K562 (cell line): ENCODE measurements around the gene NAV2. TPM values are rescaled to one million over a fixed set of nuclear protein-coding genes. Genes with fewer than 3 reads are reported as not detected.

Experiments
- CBX5 ChIP-seq: IDR thresholded peaks from 2 replicates; pipeline ENCODE4 v1.6.1; 2014; ENCODE audit warnings: low read depth, borderline replicate concordance
- CREB1 ChIP-seq, 2 experiments: sonication (generic) in 1 of 2; formaldehyde crosslinking in 1 of 2; IDR thresholded peaks; 2 replicates each; pipeline versions ENCODE4 v1.6.1 to v1.8.0; 2012 to 2022; ENCODE audit warnings: inconsistent platforms in 1 of 2, mild to moderate bottlenecking in 1 of 2, missing genetic modification reagents in 1 of 2, moderate library complexity in 1 of 2
- E2F6 ChIP-seq, 2 experiments: IDR thresholded peaks; 2 replicates each; pipeline ENCODE4 v1.6.1; 2011; ENCODE audit warnings: borderline replicate concordance in 1 of 2, control low read depth in 1 of 2, low read depth in 1 of 2, low read length in 1 of 2, mild to moderate bottlenecking in 1 of 2, mixed read lengths in 1 of 2, moderate library complexity in 1 of 2; ENCODE audit not compliant: insufficient read depth in 1 of 2, insufficient read length in 1 of 2, poor library complexity in 1 of 2, severe bottlenecking in 1 of 2; ENCODE audit errors: extremely low read depth in 1 of 2
- KDM1A ChIP-seq, 2 experiments: fragments of 450-650 bp; IDR thresholded peaks; 2 replicates each; pipeline ENCODE4 v1.6.1; 2016; ENCODE audit warnings: mild to moderate bottlenecking in 2 of 2
- LCOR ChIP-seq: sonication (generic); formaldehyde crosslinking; IDR thresholded peaks from 2 replicates; pipeline ENCODE4 v1.8.0; 2022; ENCODE audit warnings: mild to moderate bottlenecking, missing genetic modification reagents
- MAFG ChIP-seq: fragments of 450-650 bp; conservative IDR thresholded peaks from 2 replicates; pipeline ENCODE4 v1.6.1; 2016; ENCODE audit warnings: missing genetic modification characterization, missing compliant biosample characterization
- NCOA1 ChIP-seq: fragments of 450-650 bp; IDR thresholded peaks from 2 replicates; pipeline ENCODE4 v1.6.1; 2016; ENCODE audit warnings: low read depth
- NR3C1 ChIP-seq: sonication (generic); formaldehyde crosslinking; IDR thresholded peaks from 2 replicates; pipeline ENCODE4 v1.8.1; 2022; ENCODE audit warnings: missing genetic modification reagents
- PHF8 ChIP-seq: fragments of 200-600 bp; sonication (generic); IDR thresholded peaks from 2 replicates; pipeline ENCODE4 v1.6.1; 2012; ENCODE audit warnings: mixed run types, mild to moderate bottlenecking, inconsistent platforms, low read length, moderate library complexity, borderline replicate concordance
- PPARD ChIP-seq: fragments of 250-450 bp; sonication (Bioruptor Pico); IDR thresholded peaks from 2 replicates; pipeline ENCODE4 v1.8.0; 2022; ENCODE audit warnings: inconsistent platforms, mild to moderate bottlenecking, moderate library complexity
- SMAD2 ChIP-seq: fragments of 150-350 bp; IDR thresholded peaks from 2 replicates; pipeline ENCODE4 v1.6.1; 2014; ENCODE audit warnings: low read depth, mild to moderate bottlenecking, low read length
- SMAD4 ChIP-seq: fragments of 250-450 bp; sonication (Bioruptor Pico); conservative IDR thresholded peaks from 2 replicates; pipeline ENCODE4 v1.8.0; 2021; ENCODE audit warnings: inconsistent platforms, mild to moderate bottlenecking, moderate library complexity
- UBTF ChIP-seq, 2 experiments: IDR thresholded peaks; 2 replicates each; pipeline ENCODE4 v1.6.1; 2012; ENCODE audit warnings: improper control_type of control experiment in 2 of 2, low read depth in 2 of 2, low read length in 2 of 2, borderline replicate concordance in 1 of 2
- ZFP30 ChIP-seq: fragments of 250-450 bp; sonication (Bioruptor Pico); IDR thresholded peaks from 2 replicates; pipeline ENCODE4 v1.8.0; 2022; ENCODE audit warnings: moderate library complexity, mild to moderate bottlenecking, inconsistent platforms, borderline replicate concordance
- ZNF764 ChIP-seq: fragments of 250-450 bp; sonication (Bioruptor Pico); IDR thresholded peaks from 2 replicates; pipeline ENCODE4 v1.4.0; 2020; ENCODE audit warnings: low read depth, mild to moderate bottlenecking, moderate library complexity
- polyA plus RNA-seq, 8 experiments: library from polyadenylated mRNA; depleted of rRNA in 4 of 8; stranded (reverse) in 5 of 8; unstranded in 3 of 8; fragments of >200 nt; fragmentation: Nextera tagmentation in 2 of 8; fragmentation: Illumina TruSeq in 1 of 8; extraction: Ambion mirVana in 2 of 8; extraction: Trizol in 1 of 8; gene quantifications; 2 replicates each; pipeline versions ENCODE4 v1.2.1 to v1.2.3, GENCODE V29; 2011 to 2014; ENCODE audit warnings: inconsistent platforms in 1 of 8, missing spikeins in 1 of 8
- total RNA-seq, 7 experiments: library from RNA; depleted of rRNA in 6 of 7; stranded (reverse); fragments of >200 nt in 6 of 7; fragmentation: Illumina TruSeq in 2 of 7; extraction: Trizol in 2 of 7; gene quantifications; 2 replicates each; pipeline versions ENCODE4 v1.2.1 to v1.2.3, GENCODE V29; 2011 to 2021; ENCODE audit warnings: low replicate concordance in 1 of 7

Gene NAV2
- total and polyA plus RNA-seq, 9 of the 15 experiments (the other 6 are each of a cell fraction or from before 2014, with no cell fraction given), result 0.03 to 0.35 (median 0.05) TPM

- TF ChIP-seq CREB1 (IDR thresholded peaks at IDR 0.05), result peak; percentile 27; the same call in 1 of the 2 replicates
- no peak for TF ChIP-seq CREB1 (CRISPR knock-in tag; IDR thresholded peaks at IDR 0.05)
- TF ChIP-seq ZFP30 (CRISPR knock-in tag), result no peak
- 0 out of 2 replicates have a peak, but pooled peaks have one; percentile 33 for TF ChIP-seq CBX5
- peak; percentile 55; the same call in 1 of the 2 replicates for TF ChIP-seq NCOA1
- 0 out of 2 replicates have a peak, but pooled peaks have one; percentile 29 for TF ChIP-seq LCOR (CRISPR knock-in tag)
- TF ChIP-seq E2F6 (IDR thresholded peaks at IDR 0.05; ENCODE audit: borderline replicate concordance in 1 of 2, extremely low read depth in 1 of 2, insufficient read depth in 1 of 2, insufficient read length in 1 of 2, low read depth in 1 of 2, low read length in 1 of 2, poor library complexity in 1 of 2, severe bottlenecking in 1 of 2), result no peak
- TF ChIP-seq PPARD (CRISPR knock-in tag), result no peak
- TF ChIP-seq UBTF (IDR thresholded peaks at IDR 0.05; ENCODE audit: borderline replicate concordance in 1 of 2, low read depth in 2 of 2, low read length in 2 of 2), result 0 out of 4 replicates have a peak, but pooled peaks of 1 of the 2 experiments have one; percentile 77
- no peak for TF ChIP-seq SMAD2
- no peak; the same call in 1 of the 2 replicates for TF ChIP-seq PHF8
- peak; percentile 29 to 61; a peak in 2 of 4 replicates for TF ChIP-seq KDM1A (IDR thresholded peaks at IDR 0.05)
- TF ChIP-seq MAFG, result no peak
- TF ChIP-seq NR3C1 (CRISPR knock-in tag), result no peak
- TF ChIP-seq SMAD4 (CRISPR knock-in tag), result 0 out of 2 replicates have a peak, but pooled peaks have one; percentile 38
- TF ChIP-seq ZNF764 (CRISPR knock-in tag), result no peak
Observed at GRCh38 chr11:20080032-20080685, 367.5 kb downstream of the NAV2 start (continued).
